ENCODE results near the gene SLC1A3.

GRCh38 chr5:36648426-36648825 lies 42.0 kb downstream of the SLC1A3 start:
- TF ChIP-seq CTCF (conservative IDR thresholded peaks at IDR 0.05 in 1 of 2, IDR thresholded peaks at IDR 0.05 in 1 of 2; ENCODE audit: low read depth in 1 of 2, low read length in 2 of 2) (no peak), EZH2 (IDR thresholded peaks at IDR 0.05; ENCODE audit: low read length, missing control alignments) (no peak)

Measured in fibroblast of lung (primary cell).